Cardiac muscle cell (in vitro differentiated cells and primary cell): ENCODE data around the gene GMPR2. TPM values are rescaled to one million over a fixed set of nuclear protein-coding genes. Genes with fewer than 3 reads are reported as not detected.
A peak's percentile ranks its signal among the peaks of the same experiment; 100 is the strongest.

Experiments
- DNase-seq, 2 donors: peaks; one replicate each; pipeline versions ENCODE4 v3.0.0 to v3.0.0-alpha.2; 2010 to 2017; ENCODE audit warnings: low read depth in 1 of 2, low spot score in 1 of 2
- H3K27ac ChIP-seq: fragments of 200-600 bp; sonication (generic); 2 replicates; pipeline ENCODE4 v1.5.1; 2016
- H3K27me3 ChIP-seq: fragments of 200-600 bp; sonication (generic); 2 replicates; pipeline ENCODE4 v1.6.0; 2016; ENCODE audit warnings: control low read depth
- H3K36me3 ChIP-seq: fragments of 200-600 bp; sonication (generic); 2 replicates; pipeline ENCODE4 v1.5.1; 2016; ENCODE audit warnings: control low read depth
- H3K4me1 ChIP-seq: fragments of 200-600 bp; sonication (generic); 2 replicates; pipeline ENCODE4 v1.8.1; 2017; ENCODE audit warnings: low read depth, mild to moderate bottlenecking, mixed run types
- H3K4me3 ChIP-seq: fragments of 200-600 bp; sonication (generic); 2 replicates; pipeline ENCODE4 v1.5.1; 2016; ENCODE audit warnings: mild to moderate bottlenecking
- H3K9me3 ChIP-seq: fragments of 200-600 bp; sonication (generic); 2 replicates; pipeline ENCODE4 v1.5.1; 2017; ENCODE audit warnings: low read depth, mild to moderate bottlenecking, control low read depth
- CTCF ChIP-seq: IDR thresholded peaks from 2 replicates; pipeline ENCODE4 v1.5.1; 2012; ENCODE audit warnings: low read depth, mild to moderate bottlenecking, low read length
- polyA plus RNA-seq: library from polyadenylated mRNA; unstranded; fragments of >200 nt; fragmentation: Nextera tagmentation; extraction: Ambion mirVana; gene quantifications from 2 replicates; pipeline ENCODE4 v1.2.1, GENCODE V29; 2016
- total RNA-seq: library from RNA; depleted of rRNA; stranded (reverse); fragments of >200 nt; gene quantifications from 2 replicates; pipeline ENCODE4 v1.2.3, GENCODE V29; 2016

The GMPR2 gene
- total and polyA plus RNA-seq, 2 experiments from 2014 or later = 57.6 to 59.5 TPM

- DNase-seq = no peak
- Histone ChIP-seq H3K4me3 (peak overlapping the region; percentile 93), H3K36me3 (peaks cover 16% of the 10 kb centered on the region), H3K27me3 (no peaks in the 10 kb centered on the region), H3K9me3 (no peaks in the 10 kb centered on the region), H3K27ac (no peak overlapping the region), H3K4me1 (peaks cover 7% of the 10 kb centered on the region)
- no peak for TF ChIP-seq CTCF
Observed at GRCh38 chr14:24233538-24233866, 773 bp downstream of the GMPR2 start.

- peaks cover 7% of the 10 kb centered on the region for H3K4me1 ChIP-seq
- TF ChIP-seq CTCF = no peak
- H3K9me3 ChIP-seq = no peaks in the 10 kb centered on the region
- peaks cover 22% of the 10 kb centered on the region for H3K36me3 ChIP-seq
- H3K4me3 ChIP-seq = no peak overlapping the region
- H3K27me3 ChIP-seq = no peaks in the 10 kb centered on the region
- DNase-seq = no peak
- H3K27ac ChIP-seq = no peak overlapping the region
Observed at GRCh38 chr14:24234095-24235005, 1.6 kb downstream of the GMPR2 start.

- Histone ChIP-seq H3K36me3 (peaks cover 23% of the 10 kb centered on the region), H3K4me3 (no peak overlapping the region)
- DNase-seq = no peak
Observed at GRCh38 chr14:24235804-24236688, 3.3 kb downstream of the GMPR2 start.

GRCh38 chr14:24236689-24237462, 4.1 kb downstream of the GMPR2 start:
- Histone ChIP-seq H3K36me3 (peaks cover 23% of the 10 kb centered on the region), H3K27me3 (no peaks in the 10 kb centered on the region), H3K4me1 (peaks cover 7% of the 10 kb centered on the region), H3K4me3 (no peak overlapping the region), H3K27ac (no peak overlapping the region), H3K9me3 (no peaks in the 10 kb centered on the region)
- no peak for DNase-seq
- TF ChIP-seq CTCF = no peak

More at GRCh38 chr14:24235804-24236688, 3.3 kb downstream of the GMPR2 start:
- no peak overlapping the region for H3K27ac ChIP-seq
- H3K9me3 ChIP-seq = no peaks in the 10 kb centered on the region
- peaks cover 7% of the 10 kb centered on the region for H3K4me1 ChIP-seq
- TF ChIP-seq CTCF = no peak
- H3K27me3 ChIP-seq = no peaks in the 10 kb centered on the region

GRCh38 chr14:24237463-24237955, 4.8 kb downstream of the GMPR2 start:
- H3K36me3 ChIP-seq = peaks cover 23% of the 10 kb centered on the region
- no peak for TF ChIP-seq CTCF
- no peak overlapping the region for H3K4me3 ChIP-seq
- H3K27me3 ChIP-seq = no peaks in the 10 kb centered on the region
- H3K27ac ChIP-seq = no peak overlapping the region
- no peak for DNase-seq
- H3K9me3 ChIP-seq = no peaks in the 10 kb centered on the region
- H3K4me1 ChIP-seq = peaks cover 7% of the 10 kb centered on the region
